Suppressor macrophage (primary cell): ENCODE results near the gene ISG15.
"Not testable (repeated sequence)": the region's sequence is repeated elsewhere in the genome, so short reads cannot be mapped to it uniquely, and the experiment has no call there.

Experiments
- DNase-seq, 4 experiments: peaks; one replicate each; pipeline ENCODE4 v3.0.0-alpha.2; 2020 to 2022

ISG15 gene

GRCh38 chr1:1013922-1014648 lies 788 bp downstream of the ISG15 start:
- no peak for DNase-seq

- peak in 1 of 4 experiments; percentile 43 for DNase-seq
Measured at GRCh38 chr1:1014799-1015681, 1.7 kb downstream of the ISG15 start.

- not testable (repeated sequence) for DNase-seq
Measured at GRCh38 chr1:1017397-1018320, 4.4 kb downstream of the ISG15 start.

GRCh38 chr1:1018321-1018685 lies 5.0 kb downstream of the ISG15 start:
- DNase-seq: not testable (repeated sequence)

- peak; percentile 87 to 97 (median 93) for DNase-seq
Measured at GRCh38 chr1:1019122-1019999, 6.1 kb downstream of the ISG15 start.

GRCh38 chr1:1020000-1020404 lies 6.7 kb downstream of the ISG15 start, which contains the start of gene AGRN:
AGRN (plus strand) TSS chr1:1020120; CDS start chr1:1020173, 53 bp downstream.
- DNase-seq: peak in 3 of 4 experiments; percentile 44 to 75 (median 62)

- DNase-seq: peak in 1 of 4 experiments; percentile 57
Measured at GRCh38 chr1:1020415-1021009, 7.2 kb downstream of the ISG15 start.

- DNase-seq: peak in 3 of 4 experiments; percentile 60 to 77 (median 66)
Measured at GRCh38 chr1:1021010-1021919, 8.0 kb downstream of the ISG15 start.

- no peak for DNase-seq
Measured at GRCh38 chr1:1021920-1022259, 8.6 kb downstream of the ISG15 start.

- DNase-seq: no peak
Measured at GRCh38 chr1:1022302-1023009, 9.2 kb downstream of the ISG15 start.

- DNase-seq: no peak
Measured at GRCh38 chr1:1023700-1024099, 10.4 kb downstream of the ISG15 start.

GRCh38 chr1:1024149-1024770 lies 11.0 kb downstream of the ISG15 start:
- DNase-seq: no peak

- DNase-seq: no peak
Measured at GRCh38 chr1:1024771-1025699, 11.7 kb downstream of the ISG15 start.

- no peak for DNase-seq
Measured at GRCh38 chr1:1025730-1026129, 12.4 kb downstream of the ISG15 start.

GRCh38 chr1:1026599-1027413 lies 13.5 kb downstream of the ISG15 start:
- DNase-seq: no peak

GRCh38 chr1:1027791-1028190 lies 14.5 kb downstream of the ISG15 start:
- DNase-seq: no peak
